ENCODE measurements around the gene TMEM37. TPM values are rescaled to one million over a fixed set of nuclear protein-coding genes. Genes with fewer than 3 reads are reported as not detected.

TMEM37 gene
- total and polyA plus RNA-seq, 2 of the 13 experiments (the other 11 are each of a cell fraction or from before 2014, with no cell fraction given): 37.7 to 115 TPM

- TF ChIP-seq CEBPZ (IDR thresholded peaks at IDR 0.05; ENCODE audit: low read length): no peak
- no peak for TF ChIP-seq ZNF570 (CRISPR knock-in tag; IDR thresholded peaks at IDR 0.05; ENCODE audit: borderline replicate concordance)
- peak; percentile 79 for TF ChIP-seq XRCC5 (optimal IDR thresholded peaks at IDR 0.05; ENCODE audit: low read length)
- no peak for TF ChIP-seq ZNF747 (CRISPR knock-in tag; IDR thresholded peaks at IDR 0.05; ENCODE audit: borderline replicate concordance)
- no peak for TF ChIP-seq ZFP62 (CRISPR knock-in tag; IDR thresholded peaks at IDR 0.05)
- TF ChIP-seq ZNF776 (CRISPR knock-in tag; IDR thresholded peaks at IDR 0.05): 0 out of 2 replicates have a peak, but pooled peaks have one; percentile 44
- TF ChIP-seq GPN1 (CRISPR knock-in tag; IDR thresholded peaks at IDR 0.05; ENCODE audit: borderline replicate concordance): no peak
- no peak for TF ChIP-seq KLF12 (CRISPR knock-in tag; IDR thresholded peaks at IDR 0.05; ENCODE audit: borderline replicate concordance)
- TF ChIP-seq ZNF597 (CRISPR knock-in tag; IDR thresholded peaks at IDR 0.05): no peak
- TF ChIP-seq SRY (CRISPR knock-in tag; IDR thresholded peaks at IDR 0.05): no peak; the same call in 1 of the 2 replicates
- TF ChIP-seq, protein P1, sequence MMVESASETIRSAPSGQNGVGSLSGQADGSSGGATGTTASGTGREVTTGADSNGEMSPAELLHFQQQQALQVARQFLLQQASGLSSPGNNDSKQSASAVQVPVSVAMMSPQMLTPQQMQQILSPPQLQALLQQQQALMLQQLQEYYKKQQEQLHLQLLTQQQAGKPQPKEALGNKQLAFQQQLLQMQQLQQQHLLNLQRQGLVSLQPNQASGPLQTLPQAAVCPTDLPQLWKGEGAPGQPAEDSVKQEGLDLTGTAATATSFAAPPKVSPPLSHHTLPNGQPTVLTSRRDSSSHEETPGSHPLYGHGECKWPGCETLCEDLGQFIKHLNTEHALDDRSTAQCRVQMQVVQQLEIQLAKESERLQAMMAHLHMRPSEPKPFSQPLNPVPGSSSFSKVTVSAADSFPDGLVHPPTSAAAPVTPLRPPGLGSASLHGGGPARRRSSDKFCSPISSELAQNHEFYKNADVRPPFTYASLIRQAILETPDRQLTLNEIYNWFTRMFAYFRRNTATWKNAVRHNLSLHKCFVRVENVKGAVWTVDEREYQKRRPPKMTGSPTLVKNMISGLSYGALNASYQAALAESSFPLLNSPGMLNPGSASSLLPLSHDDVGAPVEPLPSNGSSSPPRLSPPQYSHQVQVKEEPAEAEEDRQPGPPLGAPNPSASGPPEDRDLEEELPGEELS (CRISPR knock-in tag; IDR thresholded peaks at IDR 0.05): peak; percentile 44; the same call in 1 of the 2 replicates
- TF ChIP-seq ZNF558 (CRISPR knock-in tag; IDR thresholded peaks at IDR 0.05; ENCODE audit: borderline replicate concordance): no peak
- peak; percentile 15; the same call in 1 of the 2 replicates for TF ChIP-seq ISL2 (CRISPR knock-in tag; IDR thresholded peaks at IDR 0.05)
- TF ChIP-seq NCOA1 (CRISPR knock-in tag; IDR thresholded peaks at IDR 0.05): no peak
- TF ChIP-seq ZNF225 (CRISPR knock-in tag; IDR thresholded peaks at IDR 0.05): no peak
- no peak for TF ChIP-seq ELF4 (CRISPR knock-in tag; IDR thresholded peaks at IDR 0.05; ENCODE audit: borderline replicate concordance)
- TF ChIP-seq MYC (CRISPR knock-in tag; IDR thresholded peaks at IDR 0.05; ENCODE audit: borderline replicate concordance): peak; percentile 70; the same call in 1 of the 2 replicates
- TF ChIP-seq ZNF574 (CRISPR knock-in tag; IDR thresholded peaks at IDR 0.05): peak; percentile 65
- TF ChIP-seq NR2F1 (CRISPR knock-in tag; IDR thresholded peaks at IDR 0.05): no peak
- TF ChIP-seq HNRNPH1 (optimal IDR thresholded peaks at IDR 0.05; ENCODE audit: low read depth, low read length): no peak
Observed at GRCh38 chr2:119476301-119477112, 44.9 kb downstream of the TMEM37 start (continued).

All from HepG2 (cell line).